H1 (cell line): ENCODE measurements around the gene ARFRP1. TPM values are rescaled to one million over a fixed set of nuclear protein-coding genes. Genes with fewer than 3 reads are reported as not detected.

Source experiments
- CTCF ChIA-PET: fragments of 300-600 bp; sonication (Branson Sonifier 250); formaldehyde crosslinking; loops from one replicate; lab custom pipeline; 2021; ENCODE audit not compliant: partially characterized antibody; lab: Charles Lee
- POLR2A ChIA-PET: fragments of 300-600 bp; sonication (Branson Sonifier 250); formaldehyde crosslinking; loops from one replicate; lab custom pipeline; 2021; ENCODE audit warnings: inconsistent platforms; ENCODE audit not compliant: partially characterized antibody; lab: Charles Lee
- DNase-seq, 2 experiments: peaks; one replicate each; pipeline versions ENCODE4 v3.0.0 to v3.0.0-alpha.2; 2010 to 2022; ENCODE audit warnings: low spot score in 2 of 2, low read depth in 1 of 2, mixed read lengths in 1 of 2
- FAIRE-seq: peaks from 2 replicates; lab custom pipeline; 2011; peaks lifted over from hg19 to GRCh38; lab: Jason Lieb, UNC
- H2AFZ ChIP-seq: 2 replicates; pipeline ENCODE4 v1.8.1; 2012; ENCODE audit warnings: low read length, inconsistent platforms
- H2AK5ac ChIP-seq: 2 replicates; pipeline ENCODE4 v1.6.1; 2013; ENCODE audit warnings: low read depth, low read length
- H2BK120ac ChIP-seq: replicated peaks from 2 replicates; pipeline ENCODE3; 2013; ENCODE audit warnings: low read depth, low read length, inconsistent platforms
- H2BK12ac ChIP-seq: 2 replicates; pipeline ENCODE4 v1.6.1; 2013; ENCODE audit warnings: low read depth, low read length
- H2BK15ac ChIP-seq: 2 replicates; pipeline ENCODE4 v1.6.1; 2013; ENCODE audit warnings: low read length
- H2BK20ac ChIP-seq: 2 replicates; pipeline ENCODE4 v1.6.1; 2013; ENCODE audit warnings: low read length
- H2BK5ac ChIP-seq: 2 replicates; pipeline ENCODE4 v1.6.1; 2013; ENCODE audit warnings: low read depth, low read length
- H3K14ac ChIP-seq: 2 replicates; pipeline ENCODE4 v1.6.1; 2013; ENCODE audit warnings: inconsistent platforms; ENCODE audit not compliant: insufficient read length
- H3K18ac ChIP-seq: 2 replicates; pipeline ENCODE4 v1.6.1; 2013; ENCODE audit warnings: low read length; ENCODE audit errors: extremely low read depth
- H3K23ac ChIP-seq: 2 replicates; pipeline ENCODE4 v1.6.1; 2013; ENCODE audit warnings: inconsistent platforms; ENCODE audit not compliant: insufficient read length
- H3K23me2 ChIP-seq: 2 replicates; pipeline ENCODE4 v1.6.1; 2013; ENCODE audit warnings: low read depth, low read length
- H3K27ac ChIP-seq: 2 replicates; pipeline ENCODE4 v1.6.1; 2011; ENCODE audit warnings: low read depth, low read length, inconsistent platforms
- H3K27me3 ChIP-seq, 4 experiments: replicated peaks in 1 of 4; 1 replicate in 1 of 4; 2 replicates in 3 of 4; pipeline versions ENCODE4 v1.6.1 to v1.8.1; 2011 to 2013; ENCODE audit warnings: low read length in 3 of 4, mild to moderate bottlenecking in 3 of 4, inconsistent platforms in 2 of 4, mixed read lengths in 2 of 4, moderate library complexity in 1 of 4; ENCODE audit not compliant: control insufficient read depth in 3 of 4, insufficient read depth in 3 of 4; ENCODE audit errors: extremely low read depth in 1 of 4
- H3K36me3 ChIP-seq, 4 experiments: 2 replicates each; pipeline versions ENCODE4 v1.6.1 to v1.8.1; 2011 to 2013; ENCODE audit warnings: mild to moderate bottlenecking in 4 of 4, low read length in 3 of 4, moderate library complexity in 2 of 4, control low read depth in 1 of 4, inconsistent platforms in 1 of 4; ENCODE audit not compliant: insufficient read depth in 4 of 4, control insufficient read depth in 2 of 4
- H3K4ac ChIP-seq: replicated peaks from 2 replicates; pipeline ENCODE3; 2013; ENCODE audit warnings: low read length, low read depth, mixed read lengths, inconsistent platforms; ENCODE audit not compliant: insufficient read length
- H3K4me1 ChIP-seq, 4 experiments: replicated peaks in 1 of 4; 1 replicate in 1 of 4; 2 replicates in 3 of 4; pipeline versions ENCODE4 v1.6.1 to v1.8.1; 2011 to 2013; ENCODE audit warnings: low read length in 3 of 4, inconsistent platforms in 2 of 4, mixed read lengths in 1 of 4; ENCODE audit not compliant: insufficient read depth in 4 of 4, control insufficient read depth in 3 of 4
- H3K4me2 ChIP-seq, 2 experiments: 2 replicates each; pipeline versions ENCODE4 v1.6.1 to v1.8.1; 2011 to 2013; ENCODE audit warnings: low read depth in 2 of 2, low read length in 2 of 2, control low read depth in 1 of 2, inconsistent platforms in 1 of 2, mild to moderate bottlenecking in 1 of 2; ENCODE audit not compliant: insufficient read depth in 1 of 2
- H3K4me3 ChIP-seq, 4 experiments: fragments of 200-600, 300-600 bp in 1 of 4; sonication (generic), shearing (Covaris generic), sonication (Bioruptor Twin) in 1 of 4; 2 replicates each; pipeline versions ENCODE4 v1.5.1 to v1.8.1; 2011 to 2016; ENCODE audit warnings: low read length in 4 of 4, low read depth in 3 of 4, control low read depth in 2 of 4, inconsistent platforms in 2 of 4, mild to moderate bottlenecking in 2 of 4, mixed read lengths in 1 of 4, moderate library complexity in 1 of 4; ENCODE audit not compliant: insufficient read depth in 2 of 4; ENCODE audit errors: extremely low read depth in 1 of 4
- H3K56ac ChIP-seq: replicated peaks from 2 replicates; pipeline ENCODE3; 2013; ENCODE audit warnings: low read depth, mild to moderate bottlenecking, mixed read lengths, low read length, inconsistent platforms; ENCODE audit not compliant: insufficient read length
- H3K79me1 ChIP-seq: 2 replicates; pipeline ENCODE4 v1.6.1; 2013; ENCODE audit warnings: low read depth, low read length, control low read depth
- H3K79me2 ChIP-seq, 2 experiments: 2 replicates each; pipeline versions ENCODE4 v1.6.1 to v1.8.1; 2012 to 2013; ENCODE audit warnings: low read length in 2 of 2, mild to moderate bottlenecking in 2 of 2, inconsistent platforms in 1 of 2; ENCODE audit not compliant: insufficient read depth in 2 of 2, control insufficient read depth in 1 of 2
- H3K9ac ChIP-seq, 4 experiments: replicated peaks in 1 of 4; 1 replicate in 1 of 4; 2 replicates in 3 of 4; pipeline versions ENCODE4 v1.6.1 to v1.8.1; 2011 to 2013; ENCODE audit warnings: low read depth in 3 of 4, low read length in 3 of 4, control low read depth in 2 of 4, mild to moderate bottlenecking in 2 of 4, moderate library complexity in 2 of 4, inconsistent platforms in 1 of 4; ENCODE audit errors: extremely low read depth in 1 of 4
- H3K9me3 ChIP-seq, 2 experiments: 2 replicates each; pipeline versions ENCODE4 v1.6.1 to v1.8.1; 2012 to 2013; ENCODE audit warnings: mild to moderate bottlenecking in 2 of 2, moderate library complexity in 2 of 2, control low read depth in 1 of 2, inconsistent platforms in 1 of 2, low read depth in 1 of 2, low read length in 1 of 2, mixed read lengths in 1 of 2; ENCODE audit not compliant: insufficient read depth in 2 of 2
- H4K20me1 ChIP-seq, 2 experiments: replicated peaks in 1 of 2; 2 replicates each; pipeline versions ENCODE3 to v1.8.1; 2011 to 2013; ENCODE audit warnings: inconsistent platforms in 2 of 2, low read length in 2 of 2, mild to moderate bottlenecking in 1 of 2; ENCODE audit not compliant: insufficient read depth in 2 of 2, control insufficient read depth in 1 of 2
- H4K5ac ChIP-seq: 2 replicates; pipeline ENCODE4 v1.6.1; 2013; ENCODE audit warnings: low read length, low read depth, mixed read lengths, inconsistent platforms; ENCODE audit not compliant: insufficient read length
- H4K8ac ChIP-seq: 2 replicates; pipeline ENCODE4 v1.8.0; 2013; ENCODE audit warnings: mild to moderate bottlenecking, moderate library complexity, low read length, inconsistent platforms; ENCODE audit not compliant: insufficient read depth; ENCODE audit errors: extremely low read depth
- H4K91ac ChIP-seq: replicated peaks from 2 replicates; pipeline ENCODE3; 2013; ENCODE audit warnings: low read length, mixed read lengths, inconsistent platforms; ENCODE audit not compliant: insufficient read length
- JUND ChIP-seq: IDR thresholded peaks from 2 replicates; pipeline ENCODE4 v1.6.1; 2011; ENCODE audit warnings: mild to moderate bottlenecking, improper control_type of control experiment, low read length
- POLR2A ChIP-seq, 2 experiments: IDR thresholded peaks; 1 replicate in 1 of 2; 2 replicates in 1 of 2; pipeline ENCODE4 v1.6.1; 2011; ENCODE audit warnings: low read depth in 2 of 2, low read length in 2 of 2, mild to moderate bottlenecking in 2 of 2; ENCODE audit errors: control extremely low read depth in 1 of 2
- SAP30 ChIP-seq: fragments of 300-600 bp; sonication (generic); IDR thresholded peaks from 2 replicates; pipeline ENCODE4 v1.7.1; 2012; ENCODE audit warnings: low read length, moderate library complexity, mild to moderate bottlenecking, inconsistent platforms; ENCODE audit not compliant: insufficient read depth, insufficient replicate concordance
- WGBS, 2 experiments: shearing (Covaris generic) in 1 of 2; methylation state at CpG; one replicate each; pipeline versions ENCODE4 v1.1.6 to v1.1.7; 2013 to 2015; ENCODE audit warnings: low lambda C conversion rate in 2 of 2, mixed read lengths in 2 of 2, inconsistent platforms in 1 of 2, low coverage in 1 of 2, missing lambda C conversion rate in 1 of 2; ENCODE audit not compliant: insufficient replicate concordance in 2 of 2, insufficient coverage in 1 of 2, insufficient read length in 1 of 2; ENCODE audit errors: extremely low coverage in 1 of 2, missing lambda C conversion rate in 1 of 2; 5-methylcytosine and 5-hydroxymethylcytosine counted together
- polyA plus RNA-seq, 7 experiments: library from polyadenylated mRNA; depleted of rRNA in 3 of 7; stranded (reverse) in 5 of 7; unstranded in 2 of 7; fragments of >200 nt in 5 of 7; fragments of 200-250 nt in 2 of 7; gene quantifications; 1 replicate in 5 of 7; 2 replicates in 1 of 7; 4 replicates in 1 of 7; pipeline versions ENCODE4 v1.2.1 to v1.2.3, GENCODE V29; 2011 to 2013; ENCODE audit warnings: missing spikeins in 2 of 7, mixed read lengths in 2 of 7
- total RNA-seq: library from RNA; stranded (reverse); fragmentation: NEBNext Ultra II Directional; extraction: Animal tissue kit (Norgen Biotek cat#: 25700); gene quantifications from 2 replicates; pipeline ENCODE4 v1.2.1, GENCODE V29; 2021

Gene ARFRP1
- total and polyA plus RNA-seq, 2 of the 8 experiments (the other 6 are each of a cell fraction or from before 2014, with no cell fraction given) = 12.9 to 22.9 TPM

DNA sequence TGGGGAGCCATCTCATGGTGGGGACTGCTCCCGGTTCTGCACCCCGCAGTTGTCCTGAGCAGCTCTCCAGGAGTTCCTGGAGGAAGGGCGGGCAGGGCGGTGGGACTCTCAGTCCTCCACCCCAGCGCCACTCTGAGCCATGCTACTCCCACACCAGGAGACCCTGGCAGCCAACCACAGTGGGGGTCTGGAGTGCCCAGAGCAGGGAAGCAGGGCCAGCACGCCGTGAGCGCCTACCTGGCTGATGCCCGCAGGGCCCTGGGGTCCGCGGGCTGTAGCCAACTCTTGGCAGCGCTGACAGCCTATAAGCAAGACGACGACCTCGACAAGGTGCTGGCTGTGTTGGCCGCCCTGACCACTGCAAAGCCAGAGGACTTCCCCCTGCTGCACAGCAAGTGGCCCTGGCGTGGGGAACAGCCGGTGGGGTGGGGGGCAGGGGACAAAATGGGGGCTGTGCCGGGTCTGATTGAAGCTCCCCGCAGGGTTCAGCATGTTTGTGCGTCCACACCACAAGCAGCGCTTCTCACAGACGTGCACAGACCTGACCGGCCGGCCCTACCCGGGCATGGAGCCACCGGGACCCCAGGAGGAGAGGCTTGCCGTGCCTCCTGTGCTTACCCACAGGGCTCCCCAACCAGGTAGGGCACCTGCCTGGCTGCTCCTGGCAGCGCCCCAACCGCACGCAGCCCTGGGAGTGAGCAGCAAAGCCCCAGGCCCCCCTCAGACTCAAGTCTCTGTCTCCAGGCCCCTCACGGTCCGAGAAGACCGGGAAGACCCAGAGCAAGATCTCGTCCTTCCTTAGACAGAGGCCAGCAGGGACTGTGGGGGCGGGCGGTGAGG, 13.0 kb downstream of the ARFRP1 start:
- Histone ChIP-seq H4K91ac (no peak overlapping the region), H2BK12ac (no peak overlapping the region), H3K4me2 (no peak overlapping the region), H3K4ac (no peak overlapping the region), H3K18ac (no peak overlapping the region), H3K4me3 (no peak overlapping the region), H3K23ac (no peak overlapping the region), H3K23me2 (peaks cover 8% of the 10 kb centered on the region; the same call in 1 of the 2 replicates), H3K79me2 (no peaks in the 10 kb centered on the region), H3K56ac (no peak overlapping the region), H2BK15ac (no peak overlapping the region), H3K14ac (no peak overlapping the region), H2BK5ac (no peak overlapping the region; the same call in 1 of the 2 replicates), H2AFZ (no peak overlapping the region), H3K27ac (no peak overlapping the region), H2AK5ac (no peak overlapping the region), H3K9me3 (no peaks in the 10 kb centered on the region; a peak in 1 of 4 replicates), H3K4me1 (peaks cover 0 to 12% (median 7%) of the 10 kb centered on the region in 4 experiments; a peak in 4 of 7 replicates), H4K5ac (no peak overlapping the region), H3K79me1 (no peaks in the 10 kb centered on the region), H2BK20ac (no peak overlapping the region), H4K8ac (no peak overlapping the region; the same call in 1 of the 2 replicates), H3K27me3 (no peaks in the 10 kb centered on the region)
- ChIA-PET CTCF (no interaction called here), POLR2A (interaction anchor here (0.7 to 3.5 kb wide), 6 partner anchors 11 to 165 kb away, joined by 3 to 49 read pairs (median 5); partner anchors contain the start of genes ARFRP1, LIME1 and ZGPAT)
- DNase-seq (no peak), FAIRE-seq (no peak)
- WGBS, 2 experiments = 91% methylated on average over 28 of the region's 37 CpGs; no CpG with 5 or more reads in 1 of the 2 experiments
- TF ChIP-seq POLR2A (IDR thresholded peaks at IDR 0.05; ENCODE audit: control extremely low read depth in 1 of 2, low read depth in 2 of 2, low read length in 2 of 2) = no peak; a peak in 1 of 3 replicates
- no peak for TF ChIP-seq SAP30
- no peak for TF ChIP-seq JUND
- TF ChIP-seq, all 59 proteins: peak for 0
- Histone ChIP-seq H2BK120ac (no peak overlapping the region), H3K9ac (no peak overlapping the region), H3K36me3 (peaks cover 0 to 3% (median 0%) of the 10 kb centered on the region in 4 experiments; a peak in 1 of 8 replicates), H4K20me1 (peaks cover 0 to 12% of the 10 kb centered on the region in 2 experiments)
